HepG2 (cell line): ENCODE data around the gene R3HDM4. TPM values are rescaled to one million over a fixed set of nuclear protein-coding genes. Genes with fewer than 3 reads are reported as not detected.

Source experiments
- ATAC-seq: fragments of 200-7000 bp; cut with Tn5 transposase; 3 replicates; pipeline ENCODE4 v1.9.1; 2020; ENCODE audit warnings: mild to moderate bottlenecking, moderate library complexity
- BruUV-seq: library from RNA; stranded (reverse); fragments of 400-500 nt; replicated peaks from 2 replicates; lab custom pipeline; 2021; lab: Mats Ljungman, UMichigan
- CTCF ChIA-PET: fragments of 300-600 bp; formaldehyde crosslinking; extraction: SDS; loops from one replicate; lab custom pipeline; 2021; ENCODE audit warnings: low total read pairs, inconsistent platforms, low intra/inter-chr PET ratio; lab: Yijun Ruan, JAX
- POLR2A ChIA-PET: fragments of 350-600 bp; sonication (Branson Sonifier 250); formaldehyde crosslinking; loops from one replicate; lab custom pipeline; 2020; ENCODE audit warnings: antibody characterized with exemption, inconsistent platforms; lab: Yijun Ruan, JAX
- DNase-seq: peaks from one replicate; pipeline ENCODE4 v3.0.0-alpha.2; 2015; ENCODE audit warnings: low spot score
- FAIRE-seq: peaks from 3 replicates; lab custom pipeline; 2011; peaks lifted over from hg19 to GRCh38; lab: Jason Lieb, UNC
- H2AFZ ChIP-seq: one replicate; pipeline ENCODE4 v1.6.1; 2011; ENCODE audit warnings: low read length, inconsistent platforms
- H3K27ac ChIP-seq: fragments of 300-600 bp; 3 replicates; pipeline ENCODE4 v1.8.0; 2011; ENCODE audit warnings: mixed run types, mild to moderate bottlenecking, mixed read lengths, low read length, inconsistent platforms; ENCODE audit not compliant: insufficient read depth; ENCODE audit errors: extremely low read length
- H3K27me3 ChIP-seq, 2 experiments: fragments of 200-600 bp in 1 of 2; 2 replicates in 1 of 2; 3 replicates in 1 of 2; pipeline versions ENCODE4 v1.6.0 to v1.8.0; 2011; ENCODE audit warnings: low read length in 2 of 2, mild to moderate bottlenecking in 2 of 2, moderate library complexity in 2 of 2, inconsistent platforms in 1 of 2; ENCODE audit not compliant: insufficient read depth in 2 of 2, control insufficient read depth in 1 of 2
- H3K36me3 ChIP-seq, 2 experiments: fragments of 200-600 bp in 1 of 2; replicated peaks in 1 of 2; 2 replicates in 1 of 2; 3 replicates in 1 of 2; pipeline versions ENCODE4 v1.5.1 to v1.8.0; 2011; ENCODE audit warnings: low read length in 2 of 2, inconsistent platforms in 1 of 2; ENCODE audit not compliant: insufficient read depth in 2 of 2, control insufficient read depth in 1 of 2
- H3K4me1 ChIP-seq: 2 replicates; pipeline ENCODE4 v1.5.1; 2012; ENCODE audit warnings: low read length, inconsistent platforms; ENCODE audit not compliant: insufficient read depth
- H3K4me2 ChIP-seq: 2 replicates; pipeline ENCODE4 v1.6.0; 2011; ENCODE audit warnings: low read depth, low read length, inconsistent platforms
- H3K4me3 ChIP-seq, 3 experiments: fragments of 200-600 bp in 1 of 3; sonication (generic), shearing (Covaris generic) in 1 of 3; replicated peaks in 1 of 3; 2 replicates each; pipeline ENCODE4 v1.5.1; 2011 to 2016; ENCODE audit warnings: low read length in 3 of 3, inconsistent platforms in 2 of 3, low read depth in 2 of 3, mild to moderate bottlenecking in 2 of 3, control low read depth in 1 of 3, mixed read lengths in 1 of 3; ENCODE audit not compliant: insufficient read depth in 1 of 3
- H3K79me2 ChIP-seq: one replicate; pipeline ENCODE4 v1.6.1; 2011; ENCODE audit warnings: low read length, inconsistent platforms; ENCODE audit not compliant: insufficient read depth
- H3K9ac ChIP-seq: 2 replicates; pipeline ENCODE4 v1.6.0; 2011; ENCODE audit warnings: mild to moderate bottlenecking, low read depth, low read length, inconsistent platforms; ENCODE audit not compliant: insufficient read depth
- H3K9me3 ChIP-seq: 2 replicates; pipeline ENCODE4 v1.5.1; 2012; ENCODE audit warnings: mild to moderate bottlenecking, low read length
- H4K20me1 ChIP-seq: 2 replicates; pipeline ENCODE4 v1.6.0; 2011; ENCODE audit warnings: inconsistent platforms, mild to moderate bottlenecking, low read length, moderate library complexity; ENCODE audit not compliant: insufficient read depth
- AFF4 ChIP-seq: sonication (generic); formaldehyde crosslinking; IDR thresholded peaks from 2 replicates; pipeline ENCODE4 v1.4.0; 2020; ENCODE audit warnings: missing genetic modification reagents
- ARNT ChIP-seq: fragments of 450-650 bp; IDR thresholded peaks from 2 replicates; pipeline ENCODE4 v1.6.1; 2017
- GATAD1 ChIP-seq: IDR thresholded peaks from 2 replicates; pipeline ENCODE4 v1.6.1; 2016; ENCODE audit warnings: missing genetic modification reagents, missing compliant biosample characterization
- HNRNPL ChIP-seq: fragments of 200-400 bp; formaldehyde crosslinking; IDR thresholded peaks from 2 replicates; pipeline ENCODE4 v1.6.1; 2017; ENCODE audit warnings: mild to moderate bottlenecking, low read depth, low read length
- MTA3 ChIP-seq: sonication (generic); formaldehyde crosslinking; IDR thresholded peaks from 2 replicates; pipeline ENCODE4 v1.4.0; 2020; ENCODE audit warnings: missing genetic modification reagents
- NPAS2 ChIP-seq: sonication (generic); formaldehyde crosslinking; IDR thresholded peaks from 2 replicates; pipeline ENCODE4 v1.8.0; 2022; ENCODE audit warnings: mild to moderate bottlenecking, missing genetic modification reagents, borderline replicate concordance
- POLR2A ChIP-seq, 2 experiments: IDR thresholded peaks; 2 replicates each; pipeline ENCODE4 v1.6.1; 2011; ENCODE audit warnings: low read depth in 2 of 2, low read length in 2 of 2, mild to moderate bottlenecking in 1 of 2, moderate library complexity in 1 of 2; ENCODE audit not compliant: insufficient read depth in 1 of 2
- RBM22 ChIP-seq: fragments of 200-400 bp; formaldehyde crosslinking; optimal IDR thresholded peaks from 2 replicates; pipeline ENCODE3; 2017; ENCODE audit warnings: mild to moderate bottlenecking, low read length, moderate library complexity
- SOX13 ChIP-seq, 3 experiments: fragments of 450-650 bp in 1 of 3; sonication (generic) in 1 of 3; formaldehyde crosslinking in 1 of 3; IDR thresholded peaks in 2 of 3; conservative IDR thresholded peaks in 1 of 3; 2 replicates each; pipeline versions ENCODE4 v1.5.0 to v1.6.1; 2016 to 2020; ENCODE audit warnings: antibody characterized with exemption in 1 of 3, mild to moderate bottlenecking in 1 of 3, missing compliant biosample characterization in 1 of 3, missing genetic modification reagents in 1 of 3, moderate library complexity in 1 of 3
- ZBTB33 ChIP-seq: sonication (generic); formaldehyde crosslinking; IDR thresholded peaks from 2 replicates; pipeline ENCODE4 v1.4.0; 2020; ENCODE audit warnings: missing genetic modification reagents
- ZBTB7A ChIP-seq: sonication (generic); formaldehyde crosslinking; IDR thresholded peaks from 2 replicates; pipeline ENCODE4 v1.8.0; 2022; ENCODE audit warnings: mild to moderate bottlenecking, missing genetic modification reagents
- ZNF121 ChIP-seq: sonication (generic); formaldehyde crosslinking; IDR thresholded peaks from 2 replicates; pipeline ENCODE4 v1.5.0; 2020; ENCODE audit warnings: mild to moderate bottlenecking, missing genetic modification reagents
- ZNF263 ChIP-seq: sonication (generic); formaldehyde crosslinking; IDR thresholded peaks from 2 replicates; pipeline ENCODE4 v1.4.0; 2020; ENCODE audit warnings: missing genetic modification reagents
- ZNF678 ChIP-seq: sonication (generic); formaldehyde crosslinking; IDR thresholded peaks from 2 replicates; pipeline ENCODE4 v1.4.0; 2020; ENCODE audit warnings: mild to moderate bottlenecking, missing genetic modification reagents
- ZNF770 ChIP-seq: sonication (generic); formaldehyde crosslinking; IDR thresholded peaks from 2 replicates; pipeline ENCODE4 v1.5.0; 2020; ENCODE audit warnings: mild to moderate bottlenecking, missing genetic modification reagents
- ZNF83 ChIP-seq: sonication (generic); formaldehyde crosslinking; IDR thresholded peaks from 2 replicates; pipeline ENCODE4 v1.4.0; 2020; ENCODE audit warnings: missing genetic modification reagents, mild to moderate bottlenecking, borderline replicate concordance
- WGBS: methylation state at CpG from one replicate; pipeline ENCODE4 v1.1.6; 2017; ENCODE audit warnings: low lambda C conversion rate; 5-methylcytosine and 5-hydroxymethylcytosine counted together
- in situ Hi-C: cut with HindIII; loops from 2 replicates; pipeline ENCODE4 v1.10.0; 2017; ENCODE audit warnings: low pct_unique_long_range_greater_than_20kb; ENCODE audit not compliant: extremely low pct_ligation_motif_present
- intact Hi-C: fragments of 100-400 bp; cut with micrococcal nuclease; formaldehyde crosslinking; loops from one replicate; pipeline ENCODE4 v1.10.0; 2022; ENCODE audit not compliant: unreplicated experiment
- polyA plus RNA-seq, 8 experiments: library from polyadenylated mRNA; depleted of rRNA in 3 of 8; stranded (reverse) in 7 of 8; unstranded in 1 of 8; fragments of >200 nt; fragmentation: Illumina TruSeq in 4 of 8; extraction: Trizol in 4 of 8; gene quantifications; 2 replicates each; pipeline versions ENCODE4 v1.2.1 to v1.2.3, GENCODE V29; 2011 to 2016; ENCODE audit warnings: low read depth in 4 of 8, missing spikeins in 1 of 8, mixed read lengths in 1 of 8; ENCODE audit not compliant: insufficient read depth in 1 of 8
- total RNA-seq, 5 experiments: library from RNA; depleted of rRNA; stranded (reverse); fragments of >200 nt; fragmentation: Illumina TruSeq; extraction: Trizol; gene quantifications; 2 replicates each; pipeline ENCODE4 v1.2.3, GENCODE V29; 2016; ENCODE audit warnings: low read depth in 1 of 5

R3HDM4 gene
- total and polyA plus RNA-seq, 2 of the 13 experiments (the other 11 are each of a cell fraction or from before 2014, with no cell fraction given): 26.2 to 26.9 TPM

- ChIA-PET CTCF (no interaction called here), POLR2A (interaction anchor here (1.1 to 5.6 kb wide), 6 partner anchors 8 to 46 kb away, joined by 3 to 50 read pairs (median 4); no protein-coding TSS in a partner anchor)
- Histone ChIP-seq H3K9ac (no peak overlapping the region), H3K36me3 (peaks cover 11 to 56% of the 10 kb centered on the region in 2 experiments; a peak in 4 of 5 replicates), H3K4me1 (peaks cover 88% of the 10 kb centered on the region), H3K27me3 (no peaks in the 10 kb centered on the region), H4K20me1 (peaks cover 32% of the 10 kb centered on the region; the same call in 1 of the 2 replicates), H3K27ac (peak overlapping the region; percentile 55), H3K4me2 (peak overlapping the region; percentile 12; the same call in 1 of the 2 replicates), H2AFZ (no peak overlapping the region), H3K4me3 (peak overlapping the region in 1 of 3 experiments; percentile 37; a peak in 1 of 6 replicates), H3K9me3 (no peaks in the 10 kb centered on the region), H3K79me2 (peaks cover 80% of the 10 kb centered on the region)
- intact Hi-C loops: loop anchor here (2.0 kb wide), 1 partner anchor 27 kb away; no protein-coding TSS in a partner anchor
- WGBS: 93% methylated on average over 28 of the region's 32 CpGs
- BruUV-seq: no TSS peak
- DNase-seq (no peak), ATAC-seq (no peak), FAIRE-seq (no peak)
- in situ Hi-C loops: no loop called here
- TF ChIP-seq ARNT (no peak), ZNF770 (peak; percentile 82), MTA3 (CRISPR knock-in tag) (no peak), GATAD1 (no peak), ZNF83 (CRISPR knock-in tag) (no peak), NPAS2 (CRISPR knock-in tag) (no peak), ZNF263 (CRISPR knock-in tag) (peak; percentile 81), HNRNPL (0 out of 2 replicates have a peak, but pooled peaks have one; percentile 10), ZBTB7A (no peak), SOX13 (IDR thresholded peaks at IDR 0.05) (no peak), SOX13 (CRISPR knock-in tag; conservative IDR thresholded peaks at IDR 0.05 in 1 of 2, IDR thresholded peaks at IDR 0.05 in 1 of 2) (no peak), RBM22 (peak; percentile 45), POLR2A (IDR thresholded peaks at IDR 0.05; ENCODE audit: insufficient read depth in 1 of 2, low read depth in 2 of 2, low read length in 2 of 2) (peak in 1 of 2 experiments; percentile 22; a peak in 1 of 4 replicates), ZNF121 (CRISPR knock-in tag) (0 out of 2 replicates have a peak, but pooled peaks have one; percentile 10), ZNF678 (CRISPR knock-in tag) (no peak), ZBTB33 (CRISPR knock-in tag) (peak; percentile 93; the same call in 1 of the 2 replicates), AFF4 (CRISPR knock-in tag) (no peak)
These were observed 19.0 kb upstream of the R3HDM4 start for GRCh38 chr19:931860-932647.
